RWPE1 (cell line): Measurements from ENCODE around the gene CAPNS2.

Experiments
- CTCF ChIA-PET: fragments of 350-600 bp; sonication (Branson Sonifier 250); formaldehyde crosslinking; extraction: SDS; loops from one replicate; lab custom pipeline; 2021; lab: Yijun Ruan, JAX
- POLR2A ChIA-PET: fragments of 400-600 bp; formaldehyde crosslinking; extraction: SDS; loops from one replicate; lab custom pipeline; 2020; ENCODE audit warnings: antibody characterized with exemption; ENCODE audit not compliant: low non-redundant PET; lab: Yijun Ruan, JAX
- DNase-seq: peaks from one replicate; pipeline ENCODE4 v3.0.0; 2012; ENCODE audit warnings: low spot score
- H3K27ac ChIP-seq: fragments of 450-650 bp; 2 replicates; pipeline ENCODE4 v1.5.1; 2017
- TF ChIP-seq, protein P1 (sequence below): fragments of 450-650 bp; conservative IDR thresholded peaks from 2 replicates; pipeline ENCODE4 v1.5.1; 2017; ENCODE audit warnings: low read depth, mild to moderate bottlenecking

CAPNS2 gene

GRCh38 chr16:55532227-55532626, 34.3 kb upstream of the CAPNS2 start:
- CTCF ChIA-PET = interaction anchor here (0.6 to 1.0 kb wide), 2 partner anchors 19 to 1332 kb away, joined by 3 to 4 read pairs; no protein-coding TSS in a partner anchor
- TF ChIP-seq, protein P1, sequence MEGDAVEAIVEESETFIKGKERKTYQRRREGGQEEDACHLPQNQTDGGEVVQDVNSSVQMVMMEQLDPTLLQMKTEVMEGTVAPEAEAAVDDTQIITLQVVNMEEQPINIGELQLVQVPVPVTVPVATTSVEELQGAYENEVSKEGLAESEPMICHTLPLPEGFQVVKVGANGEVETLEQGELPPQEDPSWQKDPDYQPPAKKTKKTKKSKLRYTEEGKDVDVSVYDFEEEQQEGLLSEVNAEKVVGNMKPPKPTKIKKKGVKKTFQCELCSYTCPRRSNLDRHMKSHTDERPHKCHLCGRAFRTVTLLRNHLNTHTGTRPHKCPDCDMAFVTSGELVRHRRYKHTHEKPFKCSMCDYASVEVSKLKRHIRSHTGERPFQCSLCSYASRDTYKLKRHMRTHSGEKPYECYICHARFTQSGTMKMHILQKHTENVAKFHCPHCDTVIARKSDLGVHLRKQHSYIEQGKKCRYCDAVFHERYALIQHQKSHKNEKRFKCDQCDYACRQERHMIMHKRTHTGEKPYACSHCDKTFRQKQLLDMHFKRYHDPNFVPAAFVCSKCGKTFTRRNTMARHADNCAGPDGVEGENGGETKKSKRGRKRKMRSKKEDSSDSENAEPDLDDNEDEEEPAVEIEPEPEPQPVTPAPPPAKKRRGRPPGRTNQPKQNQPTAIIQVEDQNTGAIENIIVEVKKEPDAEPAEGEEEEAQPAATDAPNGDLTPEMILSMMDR = no peak
- H3K27ac ChIP-seq = no peak overlapping the region
- POLR2A ChIA-PET = no interaction called here
- DNase-seq = no peak

DNA sequence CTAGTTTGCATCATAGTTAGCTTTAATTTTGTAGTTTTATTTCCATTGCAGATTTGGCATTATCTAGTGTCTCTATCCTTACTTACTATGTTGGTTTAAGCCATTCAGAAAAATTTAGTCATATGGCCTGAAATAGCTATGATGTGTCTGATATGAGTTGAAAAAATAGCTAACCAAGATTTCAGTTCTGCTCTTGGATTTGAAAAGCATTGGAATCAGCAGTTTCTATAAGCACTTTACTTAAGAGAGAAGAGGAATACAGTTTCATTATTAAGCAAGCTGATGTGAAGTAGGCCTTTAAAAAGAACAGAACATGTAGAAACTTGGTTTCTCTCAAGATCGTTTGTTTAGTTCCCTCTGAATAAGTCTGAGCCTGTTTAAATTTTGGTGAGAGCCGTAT, 31.7 kb upstream of the CAPNS2 start:
- no peak overlapping the region for H3K27ac ChIP-seq
- ChIA-PET CTCF (interaction anchor here (0.6 to 0.9 kb wide), 3 partner anchors 30 to 91 kb away, joined by 3 to 5 read pairs (median 3); no protein-coding TSS in a partner anchor), POLR2A (no interaction called here)
- no peak for DNase-seq
- TF ChIP-seq, protein P1 = no peak

- ChIA-PET POLR2A (no interaction called here), CTCF (interaction anchor here (0.6 to 3.5 kb wide), 2 partner anchors 74 to 98 kb away, joined by 3 to 11 read pairs; no protein-coding TSS in a partner anchor)
- no peak overlapping the region for H3K27ac ChIP-seq
- no peak for DNase-seq
- TF ChIP-seq, protein P1 = no peak
These were observed 27.4 kb upstream of the CAPNS2 start for GRCh38 chr16:55539049-55539448.

DNA sequence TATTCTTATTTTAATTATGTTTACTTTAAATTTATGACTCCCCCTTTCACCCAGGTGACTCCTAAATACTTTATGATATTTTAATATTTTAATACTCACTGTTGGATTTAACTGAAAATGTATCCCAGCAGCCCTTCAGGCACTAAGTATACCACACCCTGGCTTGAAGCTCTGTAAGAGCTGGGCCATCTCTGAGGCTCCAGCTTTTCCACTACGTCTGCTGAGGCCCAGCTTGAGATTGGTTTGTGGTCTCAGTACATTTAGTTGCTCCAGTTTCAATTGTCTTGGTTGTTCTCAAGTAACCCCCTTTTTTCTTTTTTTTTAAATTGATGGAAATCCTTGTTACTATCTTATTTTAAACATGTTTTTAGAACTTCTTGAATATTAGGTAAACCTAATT, 27.0 kb upstream of the CAPNS2 start:
- TF ChIP-seq, protein P1 = no peak
- no peak for DNase-seq
- POLR2A ChIA-PET = no interaction called here
- no peak overlapping the region for H3K27ac ChIP-seq
- CTCF ChIA-PET = interaction anchor here (0.6 to 3.5 kb wide), 2 partner anchors 74 to 99 kb away, joined by 3 to 11 read pairs; no protein-coding TSS in a partner anchor

DNA sequence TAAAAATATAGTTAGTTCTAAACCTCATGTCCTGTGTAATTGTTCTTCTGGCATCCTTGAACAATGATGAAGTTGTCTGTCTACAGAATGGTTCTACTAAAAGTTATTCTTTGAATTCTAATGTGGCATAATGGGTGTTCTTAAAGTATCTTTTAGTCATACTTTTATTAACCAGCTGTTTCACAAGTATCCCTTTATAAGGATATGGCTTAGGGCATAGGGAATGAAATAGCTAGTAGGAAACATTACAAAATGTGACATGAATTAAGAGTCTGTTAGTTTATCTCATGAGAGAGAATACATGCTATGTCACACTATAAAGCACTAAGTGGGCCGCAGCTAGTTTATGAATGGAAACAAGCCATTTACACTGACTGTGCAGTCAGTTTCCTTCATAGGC, 26.3 kb upstream of the CAPNS2 start:
- no peak for DNase-seq
- no peak overlapping the region for H3K27ac ChIP-seq
- TF ChIP-seq, protein P1 = no peak
- ChIA-PET POLR2A (no interaction called here), CTCF (interaction anchor here (0.6 to 0.7 kb wide), 2 partner anchors 179 to 294 kb away, joined by 3 read pairs; no protein-coding TSS in a partner anchor)

DNA sequence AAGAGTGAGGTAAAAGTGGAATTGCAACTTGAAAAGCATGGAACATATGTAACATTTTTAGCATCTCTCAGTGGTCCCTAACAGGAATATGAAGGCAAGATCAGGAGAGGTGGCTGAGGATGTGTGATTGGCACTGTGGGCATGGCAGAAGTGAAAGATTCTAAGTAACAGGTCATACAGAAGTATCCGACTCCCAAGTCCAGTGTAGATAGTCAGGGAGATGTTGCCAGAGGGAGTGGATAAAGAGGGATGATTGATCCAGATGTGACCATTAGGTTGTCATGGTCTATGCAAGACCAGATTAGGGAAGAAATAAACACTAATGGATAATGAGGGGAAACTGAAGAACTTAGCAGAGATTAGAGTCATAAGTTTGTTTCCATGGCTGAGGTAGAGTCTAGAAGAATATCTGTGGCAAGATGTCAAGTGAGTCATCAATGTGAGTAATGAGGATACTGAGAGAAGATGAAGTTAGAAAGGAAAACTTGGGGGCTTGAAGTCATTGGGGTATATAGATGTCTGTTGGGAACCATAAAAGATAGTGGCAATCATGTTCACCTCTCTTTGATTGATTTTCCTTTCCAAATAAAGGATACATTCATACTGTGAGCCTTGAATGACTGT, 23.9 kb upstream of the CAPNS2 start:
- TF ChIP-seq, protein P1 = no peak
- no peak overlapping the region for H3K27ac ChIP-seq
- ChIA-PET CTCF (interaction anchor here (0.7 kb wide), 1 partner anchor 34 kb away, joined by 3 read pairs; no protein-coding TSS in a partner anchor), POLR2A (no interaction called here)
- peak; percentile 23 for DNase-seq
